ENCODE measurements around the gene LCE2C. TPM values are rescaled to one million over a fixed set of nuclear protein-coding genes. Genes with fewer than 3 reads are reported as not detected.

LCE2C gene
- total RNA-seq = not detected

GRCh38 chr1:152674983-152675382, at the start of gene LCE2C:
TSS of gene LCE2C (plus strand) at chr1:152675279. CDS start at chr1:152676016, 737 bp downstream.

GRCh38 chr1:152663098-152663497, 12.0 kb upstream of the LCE2C start, which contains the start of gene LCE2D:
TSS of gene LCE2D (plus strand) at chr1:152663380. CDS start at chr1:152664106, 726 bp downstream.

GRCh38 chr1:152685823-152686222, 10.7 kb downstream of the LCE2C start, which contains the start of gene LCE2B:
TSS of gene LCE2B (plus strand) at chr1:152686123. CDS start at chr1:152686844, 721 bp downstream.

GRCh38 chr1:152697701-152698600, 22.9 kb downstream of the LCE2C start, which contains the start of gene LCE2A:
TSS of gene LCE2A (plus strand) at chr1:152698345. CDS start at chr1:152698902, 557 bp downstream.

GRCh38 chr1:152707860-152708259, 32.8 kb downstream of the LCE2C start, which contains the start of gene LCE4A:
TSS of gene LCE4A (plus strand) at chr1:152708160. CDS start at chr1:152709076, 916 bp downstream.

Other genes starting within 250 kb of the LCE2C start
- not detected for gene LCE5A, start 164.5 kb upstream of the LCE2C start, total RNA-seq
- gene CRCT1, start 160.8 kb upstream of the LCE2C start, total RNA-seq = not detected
- not detected for gene LCE3E, start 108.5 kb upstream of the LCE2C start, total RNA-seq
- gene LCE3D, start 94.8 kb upstream of the LCE2C start, total RNA-seq = not detected
- not detected for gene LCE3C, start 75.0 kb upstream of the LCE2C start, total RNA-seq
- gene LCE3B, start 61.5 kb upstream of the LCE2C start, total RNA-seq = not detected
- gene LCE3A, start 52.2 kb upstream of the LCE2C start, total RNA-seq = not detected
- gene LCE2D, start 11.9 kb upstream of the LCE2C start, total RNA-seq = not detected
- gene LCE2B, start 10.8 kb downstream of the LCE2C start, total RNA-seq = not detected
- gene LCE2A, start 23.1 kb downstream of the LCE2C start, total RNA-seq = not detected
- gene LCE4A, start 32.9 kb downstream of the LCE2C start, total RNA-seq = not detected
- gene KPRP, start 82.7 kb downstream of the LCE2C start, total RNA-seq = not detected
- gene LCE1F, start 99.9 kb downstream of the LCE2C start, total RNA-seq = not detected
- gene LCE1E, start 111.0 kb downstream of the LCE2C start, total RNA-seq = not detected
- gene LCE1D, start 121.4 kb downstream of the LCE2C start, total RNA-seq = not detected
- not detected for gene LCE1C, start 131.4 kb downstream of the LCE2C start, total RNA-seq
- gene LCE1B, start 136.7 kb downstream of the LCE2C start, total RNA-seq = not detected
- gene LCE1A, start 152.2 kb downstream of the LCE2C start, total RNA-seq = not detected
- not detected for gene LCE6A, start 167.6 kb downstream of the LCE2C start, total RNA-seq
- not detected for gene LCE7A, start 184.7 kb downstream of the LCE2C start, total RNA-seq
- gene SMCP, start 203.0 kb downstream of the LCE2C start, total RNA-seq = not detected
- 0.44 TPM for gene IVL, start 233.3 kb downstream of the LCE2C start, total RNA-seq